Stimulated activated CD8-positive, alpha-beta memory T cell treated with anti-CD3 and anti-CD28 coated beads, Interleukin-7, amount 100 ng/mL, for 48 hours (primary cell): Measurements from ENCODE around the gene ATF7.
"Not testable (repeated sequence)": the region's sequence is repeated elsewhere in the genome, so short reads cannot be mapped to it uniquely, and the experiment has no call there.

Experiments
- DNase-seq, 2 donors: peaks; one replicate each; pipeline ENCODE4 v3.0.0-alpha.2; 2020; ENCODE audit warnings: low read depth in 1 of 2; ENCODE audit errors: extremely low read depth in 1 of 2

The ATF7 gene

GRCh38 chr12:53485955-53486735, 140.0 kb downstream of the ATF7 start:
- no peak for DNase-seq

GRCh38 chr12:53484686-53485575, 141.3 kb downstream of the ATF7 start:
- DNase-seq = no peak

GRCh38 chr12:53483979-53484377, 142.2 kb downstream of the ATF7 start:
- no peak for DNase-seq

GRCh38 chr12:53483225-53483978, 142.8 kb downstream of the ATF7 start:
- DNase-seq = no peak

- DNase-seq = no peak
Measured at GRCh38 chr12:53482626-53483168, 143.5 kb downstream of the ATF7 start.

- DNase-seq = no peak
Measured at GRCh38 chr12:53481939-53482586, 144.1 kb downstream of the ATF7 start.

- DNase-seq = not testable (repeated sequence)
Measured at GRCh38 chr12:53481458-53481857, 144.7 kb downstream of the ATF7 start.

- no peak for DNase-seq
Measured at GRCh38 chr12:53480491-53481442, 145.4 kb downstream of the ATF7 start.

GRCh38 chr12:53479331-53479730, 146.9 kb downstream of the ATF7 start:
- no peak for DNase-seq

GRCh38 chr12:53478865-53479264, 147.3 kb downstream of the ATF7 start:
- no peak for DNase-seq

- DNase-seq = no peak
Measured at GRCh38 chr12:53476769-53477209, 149.4 kb downstream of the ATF7 start.

GRCh38 chr12:53474819-53475218, 151.4 kb downstream of the ATF7 start:
- no peak for DNase-seq

- DNase-seq = no peak
Measured at GRCh38 chr12:53474077-53474476, 152.1 kb downstream of the ATF7 start.

- no peak for DNase-seq
Measured at GRCh38 chr12:53472056-53472582, 154.1 kb downstream of the ATF7 start.

- no peak for DNase-seq
Measured at GRCh38 chr12:53468282-53468681, 157.9 kb downstream of the ATF7 start.

GRCh38 chr12:53467880-53468279, 158.3 kb downstream of the ATF7 start:
- no peak for DNase-seq

- DNase-seq = no peak
Measured at GRCh38 chr12:53467082-53467481, 159.1 kb downstream of the ATF7 start.

GRCh38 chr12:53466640-53467039, 159.5 kb downstream of the ATF7 start:
- no peak for DNase-seq

GRCh38 chr12:53465679-53466078, 160.5 kb downstream of the ATF7 start:
- DNase-seq = no peak
